Measurements from ENCODE around the gene INSC. TPM values are rescaled to one million over a fixed set of nuclear protein-coding genes. Genes with fewer than 3 reads are reported as not detected.

The INSC gene
- total and polyA plus RNA-seq, 2 of the 13 experiments (the other 11 are each of a cell fraction or from before 2014, with no cell fraction given) = 0.09 TPM; not detected in 1

DNA sequence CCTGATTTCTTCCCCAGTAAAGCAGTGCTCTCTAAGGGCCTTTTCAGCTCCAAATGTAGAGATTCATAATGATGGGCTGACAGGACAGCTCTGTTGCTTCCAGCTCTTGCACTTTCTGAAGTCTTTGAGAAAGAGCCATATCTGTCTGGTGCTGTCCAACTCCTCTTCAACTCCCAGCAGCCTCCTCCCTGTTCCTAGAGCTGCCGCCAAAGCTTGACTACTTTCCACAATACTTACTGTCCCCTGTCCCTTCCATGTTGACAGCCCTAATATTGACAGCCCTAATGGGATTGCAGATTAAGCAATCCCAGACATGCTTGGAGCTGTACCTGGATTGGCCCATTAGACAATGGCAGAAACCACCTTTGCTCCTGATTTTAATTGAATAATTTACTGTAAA lies 29.6 kb downstream of the INSC start:
- Histone ChIP-seq H2AFZ (ENCODE audit: low read length) (no peak overlapping the region), H3K36me3 (replicated peaks in 1 of 2; ENCODE audit: control insufficient read depth in 1 of 2, insufficient read depth in 2 of 2, low read length in 2 of 2) (no peaks in the 10 kb centered on the region), H3K27me3 (ENCODE audit: control insufficient read depth in 1 of 2, insufficient read depth in 2 of 2, low read length in 2 of 2) (no peaks in the 10 kb centered on the region), H3K9ac (ENCODE audit: insufficient read depth, low read depth, low read length) (no peak overlapping the region), H4K20me1 (ENCODE audit: insufficient read depth, low read length) (no peaks in the 10 kb centered on the region), H3K79me2 (ENCODE audit: insufficient read depth, low read length) (no peaks in the 10 kb centered on the region), H3K4me2 (ENCODE audit: low read depth, low read length) (no peak overlapping the region), H3K9me3 (ENCODE audit: low read length) (no peaks in the 10 kb centered on the region), H3K4me3 (replicated peaks in 1 of 3; ENCODE audit: insufficient read depth in 1 of 3, low read depth in 2 of 3, low read length in 3 of 3) (no peak overlapping the region), H3K27ac (ENCODE audit: extremely low read length, insufficient read depth, low read length) (no peak overlapping the region), H3K4me1 (ENCODE audit: insufficient read depth, low read length) (0 out of 2 replicates have a peak, but pooled peaks cover 6% of the 10 kb centered on the region)
- in situ Hi-C loops (cut with HindIII; ENCODE audit: extremely low pct_ligation_motif_present, low pct_unique_long_range_greater_than_20kb) (no loop called here), intact Hi-C loops (cut with micrococcal nuclease; ENCODE audit: unreplicated experiment) (no loop called here)
- POLR2A ChIA-PET = no interaction called here
- TF ChIP-seq ZFP37 (CRISPR knock-in tag; IDR thresholded peaks at IDR 0.05; ENCODE audit: borderline replicate concordance) (no peak), ZNF3 (CRISPR knock-in tag; IDR thresholded peaks at IDR 0.05) (no peak)
- WGBS (ENCODE audit: low lambda C conversion rate) = 0% methylated on average over 1 of the region's 1 CpG
- CTCF ChIA-PET (ENCODE audit: low intra/inter-chr PET ratio, low total read pairs) = no interaction called here
- DNase-seq (ENCODE audit: low spot score) (no peak), ATAC-seq (no peak), FAIRE-seq (no peak)
- no TSS peak for BruUV-seq (replicated peaks)

GRCh38 chr11:15145151-15145550 lies 30.4 kb downstream of the INSC start:
- no peaks in the 10 kb centered on the region for H3K36me3 ChIP-seq (replicated peaks in 1 of 2; ENCODE audit: control insufficient read depth in 1 of 2, insufficient read depth in 2 of 2, low read length in 2 of 2)
- H3K9me3 ChIP-seq (ENCODE audit: low read length) = no peaks in the 10 kb centered on the region
- no peak overlapping the region for H3K9ac ChIP-seq (ENCODE audit: insufficient read depth, low read depth, low read length)
- no peak for TF ChIP-seq POGZ (CRISPR knock-in tag; IDR thresholded peaks at IDR 0.05)
- no peak for TF ChIP-seq SMAD1 (CRISPR knock-in tag; IDR thresholded peaks at IDR 0.05; ENCODE audit: borderline replicate concordance, low read depth)
- no peak for TF ChIP-seq FOSL1 (CRISPR knock-in tag; IDR thresholded peaks at IDR 0.05; ENCODE audit: borderline replicate concordance)
- TF ChIP-seq ZNF678 (CRISPR knock-in tag; IDR thresholded peaks at IDR 0.05) = no peak
- TF ChIP-seq ZNF782 (CRISPR knock-in tag; IDR thresholded peaks at IDR 0.05; ENCODE audit: borderline replicate concordance) = no peak
- TF ChIP-seq FOXM1 (CRISPR knock-in tag; IDR thresholded peaks at IDR 0.05) = no peak
- H4K20me1 ChIP-seq (ENCODE audit: insufficient read depth, low read length) = no peaks in the 10 kb centered on the region
- WGBS (ENCODE audit: low lambda C conversion rate) = 9% methylated on average over 2 of the region's 2 CpGs
- no TSS peak for BruUV-seq (replicated peaks)
- no peak for DNase-seq (ENCODE audit: low spot score)
- H3K79me2 ChIP-seq (ENCODE audit: insufficient read depth, low read length) = no peaks in the 10 kb centered on the region
- CTCF ChIA-PET (ENCODE audit: low intra/inter-chr PET ratio, low total read pairs) = no interaction called here
- intact Hi-C loops (cut with micrococcal nuclease; ENCODE audit: unreplicated experiment) = no loop called here
- in situ Hi-C loops (cut with HindIII; ENCODE audit: extremely low pct_ligation_motif_present, low pct_unique_long_range_greater_than_20kb) = no loop called here
- POLR2A ChIA-PET = no interaction called here
- FAIRE-seq = no peak
- no peaks in the 10 kb centered on the region for H3K27me3 ChIP-seq (ENCODE audit: control insufficient read depth in 1 of 2, insufficient read depth in 2 of 2, low read length in 2 of 2)
- ATAC-seq = no peak
- no peak overlapping the region for H3K27ac ChIP-seq (ENCODE audit: extremely low read length, insufficient read depth, low read length)
- H3K4me2 ChIP-seq (ENCODE audit: low read depth, low read length) = no peak overlapping the region
- 0 out of 2 replicates have a peak, but pooled peaks cover 6% of the 10 kb centered on the region for H3K4me1 ChIP-seq (ENCODE audit: insufficient read depth, low read length)
- H2AFZ ChIP-seq (ENCODE audit: low read length) = no peak overlapping the region
- no peak overlapping the region for H3K4me3 ChIP-seq (replicated peaks in 1 of 3; ENCODE audit: insufficient read depth in 1 of 3, low read depth in 2 of 3, low read length in 3 of 3)

Data from HepG2 (cell line).